Body of pancreas (tissue), 4 donors: ENCODE measurements around the gene SNTG2. TPM values are rescaled to one million over a fixed set of nuclear protein-coding genes. Genes with fewer than 3 reads are reported as not detected.

Source experiments
- ATAC-seq: fragments of 150-250 bp; one replicate; pipeline ENCODE4 v1.9.1; 2016
- DNase-seq, 4 donors: peaks; one replicate each; pipeline ENCODE4 v3.0.0-alpha.2; 2019
- H3K27ac ChIP-seq, 4 donors: fragments of 200-600 bp; sonication (generic); 1 replicate in 3 of 4; 2 replicates in 1 of 4; pipeline versions ENCODE4 v1.5.1 to v1.6.1; 2016 to 2019; ENCODE audit warnings: mild to moderate bottlenecking in 1 of 4, mixed read lengths in 1 of 4, moderate library complexity in 1 of 4
- H3K27me3 ChIP-seq, 2 donors: fragments of 200-600 bp; sonication (generic); one replicate each; pipeline ENCODE4 v1.6.0; 2016; ENCODE audit warnings: mild to moderate bottlenecking in 1 of 2
- H3K36me3 ChIP-seq, 2 donors: fragments of 200-600 bp; sonication (generic); replicated peaks in 1 of 2; 2 replicates each; pipeline ENCODE4 v1.5.1; 2016; ENCODE audit warnings: low read depth in 2 of 2; ENCODE audit not compliant: insufficient read depth in 1 of 2
- H3K4me1 ChIP-seq: fragments of 200-600 bp; sonication (generic); one replicate; pipeline ENCODE4 v1.6.0; 2016
- H3K4me3 ChIP-seq, 2 donors: fragments of 200-600 bp; sonication (generic); 1 replicate in 1 of 2; 2 replicates in 1 of 2; pipeline ENCODE4 v1.5.1; 2016 to 2019
- H3K9me3 ChIP-seq, 3 donors: fragments of 200-600 bp; sonication (generic); 1 replicate in 2 of 3; 2 replicates in 1 of 3; pipeline ENCODE4 v1.5.1; 2016
- CTCF ChIP-seq, 7 experiments: fragments of 450-650 bp in 4 of 7; fragments of 200-600 bp in 3 of 7; sonication (generic) in 3 of 7; IDR thresholded peaks; one replicate each; pipeline ENCODE4 v1.5.1; 2016 to 2019; ENCODE audit warnings: antibody characterized with exemption in 7 of 7
- POLR2A ChIP-seq, 3 donors: fragments of 450-650 bp; IDR thresholded peaks; one replicate each; pipeline ENCODE4 v1.6.1; 2016; ENCODE audit warnings: antibody characterized with exemption in 3 of 3, mild to moderate bottlenecking in 2 of 3
- WGBS, 2 donors: methylation state at CpG; one replicate each; pipeline ENCODE4 v1.1.5; 2017; 5-methylcytosine and 5-hydroxymethylcytosine counted together
- intact Hi-C: fragments of 100-400 bp; cut with DNase I; formaldehyde crosslinking; loops from one replicate; pipeline ENCODE4 v1.15.1; 2023
- total RNA-seq, 2 donors: library from RNA; depleted of rRNA; stranded (reverse); fragments of >200 nt; gene quantifications; one replicate each; pipeline ENCODE4 v1.1.0, GENCODE V29; 2016

SNTG2 gene
- total RNA-seq = 10 to 100 TPM; 11.9 to 18.7 TPM

GRCh38 chr2:950080-950966 is at the start of gene SNTG2:
TSS of gene SNTG2 (plus strand) at chr2:950849. CDS start at chr2:950997, 148 bp downstream.
- TF ChIP-seq CTCF (IDR thresholded peaks at IDR 0.05) (peak in 1 of 7 experiments; percentile 9), POLR2A (IDR thresholded peaks at IDR 0.05) (peak in 1 of 3 donors; percentile 30)
- DNase-seq (peak; percentile 42 to 76 (median 60)), ATAC-seq (peak; percentile 82)
- Histone ChIP-seq H3K27me3 (peaks cover 0 to 4% of the 10 kb centered on the region in 2 donors), H3K36me3 (no peaks in the 10 kb centered on the region), H3K9me3 (no peaks in the 10 kb centered on the region), H3K4me1 (peaks cover 23% of the 10 kb centered on the region), H3K27ac (peak within 1 kb of the TSS in 1 of 4 donors; percentile 59), H3K4me3 (peak within 1 kb of the TSS; percentile 49 to 90)
- 0% methylated on average over 5 to 67 of the region's 100 CpGs for WGBS, 2 donors
- intact Hi-C loops = loop anchor here (10.0 kb wide), 2 partner anchors 184 to 594 kb away; no protein-coding TSS in a partner anchor

GRCh38 chr2:902584-902983 is 48.1 kb upstream of the SNTG2 start:
- H3K9me3 ChIP-seq = no peaks in the 10 kb centered on the region
- H3K27me3 ChIP-seq = no peaks in the 10 kb centered on the region
- no peak overlapping the region for H3K27ac ChIP-seq
- intact Hi-C loops = no loop called here
- H3K36me3 ChIP-seq = no peaks in the 10 kb centered on the region
- DNase-seq (no peak), ATAC-seq (no peak)
- no peaks in the 10 kb centered on the region for H3K4me1 ChIP-seq
- 67 to 82% methylated on average over 1 of the region's 1 CpG for WGBS, 2 donors
- H3K4me3 ChIP-seq = no peak overlapping the region
- TF ChIP-seq POLR2A (IDR thresholded peaks at IDR 0.05) (no peak), CTCF (IDR thresholded peaks at IDR 0.05) (no peak)

- H3K9me3 ChIP-seq = no peaks in the 10 kb centered on the region
- no peak for ATAC-seq
- H3K27me3 ChIP-seq = no peaks in the 10 kb centered on the region
- WGBS, 2 donors = 46 to 47% methylated on average over 8 of the region's 8 CpGs
- no peak for DNase-seq
- TF ChIP-seq POLR2A (IDR thresholded peaks at IDR 0.05) (no peak), CTCF (IDR thresholded peaks at IDR 0.05) (no peak)
- H3K4me3 ChIP-seq = no peak overlapping the region
- no peaks in the 10 kb centered on the region for H3K36me3 ChIP-seq
- no peak overlapping the region for H3K27ac ChIP-seq
- no peaks in the 10 kb centered on the region for H3K4me1 ChIP-seq
- intact Hi-C loops = no loop called here
Observed at GRCh38 chr2:903223-903900, 47.3 kb upstream of the SNTG2 start.

GRCh38 chr2:904246-905024 is 46.2 kb upstream of the SNTG2 start:
- H3K27me3 ChIP-seq = no peaks in the 10 kb centered on the region
- H3K4me3 ChIP-seq = no peak overlapping the region
- no peaks in the 10 kb centered on the region for H3K36me3 ChIP-seq
- WGBS, 2 donors = 74% methylated on average over 12 of the region's 12 CpGs
- no peaks in the 10 kb centered on the region for H3K4me1 ChIP-seq
- no peaks in the 10 kb centered on the region for H3K9me3 ChIP-seq
- ATAC-seq (no peak), DNase-seq (no peak)
- TF ChIP-seq CTCF (IDR thresholded peaks at IDR 0.05) = no peak
- TF ChIP-seq POLR2A (IDR thresholded peaks at IDR 0.05) = no peak
- intact Hi-C loops = no loop called here
- no peak overlapping the region for H3K27ac ChIP-seq
